Panc1 (cell line): ENCODE measurements around the gene TAMALIN. TPM values are rescaled to one million over a fixed set of nuclear protein-coding genes. Genes with fewer than 3 reads are reported as not detected.

Experiments used
- ATAC-seq: fragments of 200-7000 bp; cut with Tn5 transposase; 2 replicates; pipeline ENCODE4 v1.9.1; 2020; ENCODE audit warnings: mild to moderate bottlenecking, moderate library complexity
- BruUV-seq: library from RNA; stranded (reverse); fragments of 400-500 nt; replicated peaks from 2 replicates; lab custom pipeline; 2021; lab: Mats Ljungman, UMichigan
- CTCF ChIA-PET: fragments of 300-600 bp; sonication (Branson Sonifier 250); formaldehyde crosslinking; loops from one replicate; lab custom pipeline; 2022; ENCODE audit warnings: antibody characterized with exemption; lab: Charles Lee
- POLR2A ChIA-PET: fragments of 300-600 bp; sonication (Branson Sonifier 250); formaldehyde crosslinking; loops from one replicate; lab custom pipeline; 2022; ENCODE audit warnings: antibody characterized with exemption; lab: Charles Lee
- DNase-seq: peaks from one replicate; pipeline ENCODE4 v3.0.0-alpha.2; 2010; ENCODE audit warnings: low read depth, low spot score
- H3K27ac ChIP-seq: 2 replicates; pipeline ENCODE4 v1.5.1; 2011; ENCODE audit warnings: mild to moderate bottlenecking, low read length, inconsistent platforms
- H3K27me3 ChIP-seq: fragments of 200-500 bp; sonication (Bioruptor generic); 2 replicates; pipeline ENCODE4 v1.6.0; 2014; ENCODE audit warnings: low read length, inconsistent platforms; ENCODE audit not compliant: control insufficient read depth, insufficient read depth
- H3K36me3 ChIP-seq: fragments of 200-500 bp; sonication (Bioruptor generic); 2 replicates; pipeline ENCODE4 v1.5.1; 2014; ENCODE audit warnings: inconsistent platforms, mild to moderate bottlenecking, low read length, moderate library complexity; ENCODE audit not compliant: control insufficient read depth, insufficient read depth
- H3K4me1 ChIP-seq: 2 replicates; pipeline ENCODE4 v1.5.1; 2011; ENCODE audit warnings: inconsistent platforms, mild to moderate bottlenecking, low read length, moderate library complexity; ENCODE audit not compliant: control insufficient read depth, insufficient read depth
- H3K4me3 ChIP-seq, 2 experiments: 2 replicates each; pipeline ENCODE4 v1.5.1; 2011 to 2012; ENCODE audit warnings: low read depth in 2 of 2, low read length in 2 of 2, mild to moderate bottlenecking in 2 of 2, inconsistent platforms in 1 of 2, moderate library complexity in 1 of 2
- H3K9me3 ChIP-seq: fragments of 200-500 bp; sonication (Bioruptor generic); 2 replicates; pipeline ENCODE4 v1.5.1; 2014; ENCODE audit warnings: low read depth, mild to moderate bottlenecking, inconsistent platforms, low read length, moderate library complexity; ENCODE audit not compliant: control insufficient read depth, insufficient read depth
- POLR2AphosphoS5 ChIP-seq: IDR thresholded peaks from 2 replicates; pipeline ENCODE4 v1.6.1; 2012; ENCODE audit warnings: mild to moderate bottlenecking, low read depth, low read length, moderate library complexity
- SIN3A ChIP-seq: IDR thresholded peaks from 2 replicates; pipeline ENCODE4 v1.6.1; 2012; ENCODE audit warnings: low read depth, mild to moderate bottlenecking, low read length, moderate library complexity, borderline replicate concordance; ENCODE audit not compliant: insufficient read depth
- TCF7L2 ChIP-seq: IDR thresholded peaks from 2 replicates; pipeline ENCODE4 v1.6.1; 2011; ENCODE audit warnings: mild to moderate bottlenecking, low read depth, low read length, inconsistent platforms
- in situ Hi-C: cut with HindIII; loops from 2 replicates; pipeline ENCODE4 v1.10.0; 2016; ENCODE audit warnings: low sequenced_read_pairs, low pct_unique_long_range_greater_than_20kb
- intact Hi-C: fragments of 100-400 bp; cut with micrococcal nuclease; formaldehyde crosslinking; loops from one replicate; pipeline ENCODE4 v1.10.0; 2022; ENCODE audit not compliant: unreplicated experiment
- total RNA-seq: library from RNA; stranded (reverse); gene quantifications from one replicate; pipeline ENCODE4 v1.2.1, GENCODE V29; 2021; ENCODE audit not compliant: unreplicated experiment
- TF ChIP-seq, protein P1 (sequence below), 2 experiments: IDR thresholded peaks; 2 replicates each; pipeline ENCODE4 v1.6.1; 2011 to 2012; ENCODE audit warnings: low read depth in 2 of 2, control low read depth in 1 of 2, low read length in 1 of 2, mild to moderate bottlenecking in 1 of 2, moderate library complexity in 1 of 2; ENCODE audit not compliant: insufficient read depth in 1 of 2
- TF ChIP-seq, protein P2 (sequence below): fragments of 450-650 bp; IDR thresholded peaks from 2 replicates; pipeline ENCODE4 v1.5.1; 2017; ENCODE audit warnings: mild to moderate bottlenecking

TAMALIN gene
- total RNA-seq, 1 experiment from 2014 or later = 0.82 TPM

DNA sequence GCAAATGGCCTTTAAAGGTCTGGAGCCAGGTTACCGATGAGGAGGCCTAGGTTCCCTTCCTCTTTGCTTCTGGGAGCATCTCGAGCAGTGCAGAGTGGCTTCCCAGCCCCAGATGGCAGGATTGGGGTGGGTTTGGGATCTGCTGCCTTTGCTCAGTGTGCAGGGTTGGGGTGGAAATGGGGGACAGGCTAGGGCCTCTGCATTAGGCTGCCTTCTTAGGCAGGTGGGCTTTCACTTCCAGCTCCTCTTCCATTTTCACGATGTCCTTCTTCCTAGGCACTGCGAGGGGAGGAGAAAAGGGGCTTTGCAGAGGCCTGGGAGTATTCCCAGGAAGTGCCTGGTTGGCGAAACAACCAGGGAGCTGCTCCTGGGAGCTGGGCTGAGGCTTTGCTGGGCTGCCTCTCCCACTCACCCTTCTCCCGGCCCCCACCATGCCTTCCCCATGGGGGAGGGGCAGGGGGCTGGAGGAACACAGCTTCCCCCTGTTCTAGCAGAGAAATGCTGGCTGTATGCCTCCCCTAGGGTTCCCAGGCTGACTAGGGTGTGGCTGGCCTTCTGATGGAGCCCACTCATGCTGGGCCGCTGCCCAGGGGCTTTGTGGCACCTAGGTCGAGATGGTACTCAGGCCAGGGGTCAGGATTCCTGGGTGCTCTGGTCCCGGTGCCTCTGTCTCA lies 46.9 kb downstream of the TAMALIN start:
- H3K27me3 ChIP-seq = no peaks in the 10 kb centered on the region
- ATAC-seq = no peak
- intact Hi-C loops = no loop called here

DNA sequence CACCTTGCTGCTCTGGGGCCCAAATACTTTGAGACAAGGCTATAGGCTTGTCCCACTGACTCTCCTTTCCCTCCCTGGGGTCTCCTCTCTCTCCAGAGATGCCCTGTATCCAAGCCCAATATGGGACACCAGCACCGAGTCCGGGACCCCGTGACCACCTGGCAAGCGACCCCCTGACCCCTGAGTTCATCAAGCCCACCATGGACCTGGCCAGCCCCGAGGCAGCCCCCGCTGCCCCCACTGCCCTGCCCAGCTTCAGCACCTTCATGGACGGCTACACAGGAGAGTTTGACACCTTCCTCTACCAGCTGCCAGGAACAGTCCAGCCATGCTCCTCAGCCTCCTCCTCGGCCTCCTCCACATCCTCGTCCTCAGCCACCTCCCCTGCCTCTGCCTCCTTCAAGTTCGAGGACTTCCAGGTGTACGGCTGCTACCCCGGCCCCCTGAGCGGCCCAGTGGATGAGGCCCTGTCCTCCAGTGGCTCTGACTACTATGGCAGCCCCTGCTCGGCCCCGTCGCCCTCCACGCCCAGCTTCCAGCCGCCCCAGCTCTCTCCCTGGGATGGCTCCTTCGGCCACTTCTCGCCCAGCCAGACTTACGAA lies 47.6 kb downstream of the TAMALIN start:
- intact Hi-C loops (no loop called here), in situ Hi-C loops (no loop called here)
- no peaks in the 10 kb centered on the region for H3K36me3 ChIP-seq
- H3K4me1 ChIP-seq = peaks cover 4% of the 10 kb centered on the region
- TF ChIP-seq, protein P1, sequence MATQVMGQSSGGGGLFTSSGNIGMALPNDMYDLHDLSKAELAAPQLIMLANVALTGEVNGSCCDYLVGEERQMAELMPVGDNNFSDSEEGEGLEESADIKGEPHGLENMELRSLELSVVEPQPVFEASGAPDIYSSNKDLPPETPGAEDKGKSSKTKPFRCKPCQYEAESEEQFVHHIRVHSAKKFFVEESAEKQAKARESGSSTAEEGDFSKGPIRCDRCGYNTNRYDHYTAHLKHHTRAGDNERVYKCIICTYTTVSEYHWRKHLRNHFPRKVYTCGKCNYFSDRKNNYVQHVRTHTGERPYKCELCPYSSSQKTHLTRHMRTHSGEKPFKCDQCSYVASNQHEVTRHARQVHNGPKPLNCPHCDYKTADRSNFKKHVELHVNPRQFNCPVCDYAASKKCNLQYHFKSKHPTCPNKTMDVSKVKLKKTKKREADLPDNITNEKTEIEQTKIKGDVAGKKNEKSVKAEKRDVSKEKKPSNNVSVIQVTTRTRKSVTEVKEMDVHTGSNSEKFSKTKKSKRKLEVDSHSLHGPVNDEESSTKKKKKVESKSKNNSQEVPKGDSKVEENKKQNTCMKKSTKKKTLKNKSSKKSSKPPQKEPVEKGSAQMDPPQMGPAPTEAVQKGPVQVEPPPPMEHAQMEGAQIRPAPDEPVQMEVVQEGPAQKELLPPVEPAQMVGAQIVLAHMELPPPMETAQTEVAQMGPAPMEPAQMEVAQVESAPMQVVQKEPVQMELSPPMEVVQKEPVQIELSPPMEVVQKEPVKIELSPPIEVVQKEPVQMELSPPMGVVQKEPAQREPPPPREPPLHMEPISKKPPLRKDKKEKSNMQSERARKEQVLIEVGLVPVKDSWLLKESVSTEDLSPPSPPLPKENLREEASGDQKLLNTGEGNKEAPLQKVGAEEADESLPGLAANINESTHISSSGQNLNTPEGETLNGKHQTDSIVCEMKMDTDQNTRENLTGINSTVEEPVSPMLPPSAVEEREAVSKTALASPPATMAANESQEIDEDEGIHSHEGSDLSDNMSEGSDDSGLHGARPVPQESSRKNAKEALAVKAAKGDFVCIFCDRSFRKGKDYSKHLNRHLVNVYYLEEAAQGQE (IDR thresholded peaks at IDR 0.05; ENCODE audit: insufficient read depth in 1 of 2, low read depth in 2 of 2, low read length in 1 of 2) = no peak
- TF ChIP-seq SIN3A (no peak), TCF7L2 (no peak), POLR2AphosphoS5 (no peak)
- TF ChIP-seq, protein P2, sequence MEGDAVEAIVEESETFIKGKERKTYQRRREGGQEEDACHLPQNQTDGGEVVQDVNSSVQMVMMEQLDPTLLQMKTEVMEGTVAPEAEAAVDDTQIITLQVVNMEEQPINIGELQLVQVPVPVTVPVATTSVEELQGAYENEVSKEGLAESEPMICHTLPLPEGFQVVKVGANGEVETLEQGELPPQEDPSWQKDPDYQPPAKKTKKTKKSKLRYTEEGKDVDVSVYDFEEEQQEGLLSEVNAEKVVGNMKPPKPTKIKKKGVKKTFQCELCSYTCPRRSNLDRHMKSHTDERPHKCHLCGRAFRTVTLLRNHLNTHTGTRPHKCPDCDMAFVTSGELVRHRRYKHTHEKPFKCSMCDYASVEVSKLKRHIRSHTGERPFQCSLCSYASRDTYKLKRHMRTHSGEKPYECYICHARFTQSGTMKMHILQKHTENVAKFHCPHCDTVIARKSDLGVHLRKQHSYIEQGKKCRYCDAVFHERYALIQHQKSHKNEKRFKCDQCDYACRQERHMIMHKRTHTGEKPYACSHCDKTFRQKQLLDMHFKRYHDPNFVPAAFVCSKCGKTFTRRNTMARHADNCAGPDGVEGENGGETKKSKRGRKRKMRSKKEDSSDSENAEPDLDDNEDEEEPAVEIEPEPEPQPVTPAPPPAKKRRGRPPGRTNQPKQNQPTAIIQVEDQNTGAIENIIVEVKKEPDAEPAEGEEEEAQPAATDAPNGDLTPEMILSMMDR = no peak
- ATAC-seq = no peak
- no peak overlapping the region for H3K4me3 ChIP-seq
- ChIA-PET POLR2A (no interaction called here), CTCF (interaction anchor here (0.6 kb wide), 1 partner anchor 52 kb away, joined by 3 read pairs; no protein-coding TSS in a partner anchor)
- H3K27me3 ChIP-seq = no peaks in the 10 kb centered on the region
- BruUV-seq = no TSS peak
- no peak overlapping the region for H3K27ac ChIP-seq
- no peak for DNase-seq
- H3K9me3 ChIP-seq = no peaks in the 10 kb centered on the region

More for the DNA sequence above, 46.9 kb downstream of the TAMALIN start:
- peaks cover 4% of the 10 kb centered on the region for H3K4me1 ChIP-seq
- TF ChIP-seq, protein P1 (IDR thresholded peaks at IDR 0.05; ENCODE audit: insufficient read depth in 1 of 2, low read depth in 2 of 2, low read length in 1 of 2) = no peak
- TF ChIP-seq, protein P2 = no peak
- TF ChIP-seq SIN3A (no peak), TCF7L2 (no peak), POLR2AphosphoS5 (no peak)
- DNase-seq = no peak
- H3K9me3 ChIP-seq = no peaks in the 10 kb centered on the region
- CTCF ChIA-PET = no interaction called here
- POLR2A ChIA-PET = interaction anchor here (0.6 kb wide), 1 partner anchor 29 kb away, joined by 9 read pairs; no protein-coding TSS in a partner anchor
- no peak overlapping the region for H3K27ac ChIP-seq
- in situ Hi-C loops = no loop called here
- no peak overlapping the region for H3K4me3 ChIP-seq
- no peaks in the 10 kb centered on the region for H3K36me3 ChIP-seq
- no TSS peak for BruUV-seq
